Daoy (cell line): Measurements from ENCODE around the gene COL4A3. TPM values are rescaled to one million over a fixed set of nuclear protein-coding genes. Genes with fewer than 3 reads are reported as not detected.

ENCODE experiments used
- DNase-seq: peaks from one replicate; pipeline ENCODE4 v3.0.0-alpha.2; 2015; ENCODE audit warnings: low read depth
- total RNA-seq: library from RNA; depleted of rRNA; stranded (reverse); fragments of >200 nt; shearing (Covaris generic); gene quantifications from 2 replicates; pipeline ENCODE4 v1.2.3, GENCODE V29; 2014

Gene COL4A3
- total RNA-seq, 1 experiment from 2014 or later: 0.06 TPM

- DNase-seq: no peak
Observed at GRCh38 chr2:227287771-227288170, 123.3 kb downstream of the COL4A3 start.

- DNase-seq: no peak
Observed at GRCh38 chr2:227292314-227292713, 127.9 kb downstream of the COL4A3 start.

- no peak for DNase-seq
Observed at GRCh38 chr2:227293531-227293930, 129.1 kb downstream of the COL4A3 start.

GRCh38 chr2:227295806-227296205 is 131.4 kb downstream of the COL4A3 start:
- no peak for DNase-seq

- DNase-seq: no peak
Observed at GRCh38 chr2:227296671-227297405, 132.4 kb downstream of the COL4A3 start.

GRCh38 chr2:227301523-227301922 is 137.1 kb downstream of the COL4A3 start:
- DNase-seq: no peak

- peak; percentile 46 for DNase-seq
Observed at GRCh38 chr2:227308784-227309183, 144.4 kb downstream of the COL4A3 start.

- no peak for DNase-seq
Observed at GRCh38 chr2:227310756-227311110, 146.3 kb downstream of the COL4A3 start.

GRCh38 chr2:227311861-227312506 is 147.6 kb downstream of the COL4A3 start:
- no peak for DNase-seq

- no peak for DNase-seq
Observed at GRCh38 chr2:227312579-227312978, 148.2 kb downstream of the COL4A3 start.

GRCh38 chr2:227313310-227313709 is 148.9 kb downstream of the COL4A3 start:
- no peak for DNase-seq

GRCh38 chr2:227317834-227318233 is 153.4 kb downstream of the COL4A3 start:
- DNase-seq: no peak

GRCh38 chr2:227320305-227321094 is 156.1 kb downstream of the COL4A3 start:
- no peak for DNase-seq

GRCh38 chr2:227322530-227323205 is 158.2 kb downstream of the COL4A3 start:
- DNase-seq: no peak

- no peak for DNase-seq
Observed at GRCh38 chr2:227323818-227324217, 159.4 kb downstream of the COL4A3 start.

- DNase-seq: peak; percentile 10
Observed at GRCh38 chr2:227324642-227324994, 160.2 kb downstream of the COL4A3 start.

- peak; percentile 96 for DNase-seq
Observed at GRCh38 chr2:227324995-227325838, 160.8 kb downstream of the COL4A3 start, which contains the start of gene MFF. Gene MFF, plus strand, starts transcription at chr2:227325251. Its CDS starts 5,415 bp downstream, at chr2:227330666.

- peak; percentile 52 for DNase-seq
Observed at GRCh38 chr2:227325839-227326195, 161.4 kb downstream of the COL4A3 start.

- DNase-seq: no peak
Observed at GRCh38 chr2:227326783-227327182, 162.4 kb downstream of the COL4A3 start.

- no peak for DNase-seq
Observed at GRCh38 chr2:227335713-227336112, 171.3 kb downstream of the COL4A3 start.

- no peak for DNase-seq
Observed at GRCh38 chr2:227337442-227337841, 173.0 kb downstream of the COL4A3 start.
